Adrenal gland (tissue), 12 donors: Measurements from ENCODE around the gene FIS1. TPM values are rescaled to one million over a fixed set of nuclear protein-coding genes. Genes with fewer than 3 reads are reported as not detected.

Experiments
- DNase-seq, 7 donors: peaks; one replicate each; pipeline ENCODE4 v3.0.0-alpha.2; 2019 to 2020
- H3K27ac ChIP-seq, 5 donors: fragments of 200-600 bp; sonication (generic) in 4 of 5; 1 replicate in 3 of 5; 2 replicates in 2 of 5; pipeline versions ENCODE4 v1.5.1 to v1.8.0; 2016 to 2020; ENCODE audit warnings: mild to moderate bottlenecking in 1 of 5
- H3K27me3 ChIP-seq: fragments of 200-600 bp; 2 replicates; pipeline ENCODE4 v1.8.0; 2021
- H3K36me3 ChIP-seq, 2 donors: fragments of 200-600 bp; replicated peaks in 1 of 2; 1 replicate in 1 of 2; 2 replicates in 1 of 2; pipeline versions ENCODE4 v1.5.1 to v1.8.0; 2018 to 2022
- H3K4me1 ChIP-seq, 2 donors: fragments of 200-600 bp; replicated peaks in 1 of 2; 1 replicate in 1 of 2; 2 replicates in 1 of 2; pipeline versions ENCODE4 v1.5.1 to v1.8.0; 2018 to 2021
- H3K4me3 ChIP-seq, 4 donors: fragments of 200-600 bp; sonication (generic) in 3 of 4; one replicate each; pipeline ENCODE4 v1.5.1; 2016 to 2018
- H3K9me3 ChIP-seq, 3 donors: fragments of 200-600 bp; sonication (generic) in 1 of 3; replicated peaks in 1 of 3; 1 replicate in 2 of 3; 2 replicates in 1 of 3; pipeline versions ENCODE4 v1.5.1 to v1.8.0; 2016 to 2021
- CTCF ChIP-seq, 6 experiments: fragments of 450-650 bp in 4 of 6; fragments of 200-600 bp in 2 of 6; sonication (generic) in 1 of 6; IDR thresholded peaks; 1 replicate in 5 of 6; 2 replicates in 1 of 6; pipeline versions ENCODE4 v1.5.1 to v1.8.0; 2016 to 2021; ENCODE audit warnings: antibody characterized with exemption in 6 of 6, mild to moderate bottlenecking in 2 of 6, moderate library complexity in 1 of 6
- POLR2A ChIP-seq, 2 donors: fragments of 450-650 bp; IDR thresholded peaks; one replicate each; pipeline ENCODE4 v1.6.1; 2017; ENCODE audit warnings: antibody characterized with exemption in 2 of 2, mild to moderate bottlenecking in 2 of 2, moderate library complexity in 1 of 2
- WGBS, 4 donors: extraction: QIAGEN DNeasy Blood & Tissue Kit in 2 of 4; methylation state at CpG; one replicate each; pipeline versions ENCODE4 v1.1.5 to v1.1.7; 2013 to 2017; 5-methylcytosine and 5-hydroxymethylcytosine counted together
- intact Hi-C, 2 donors: fragments of 100-400 bp; cut with DNase I; formaldehyde crosslinking; loops; one replicate each; pipeline versions ENCODE4 v1.14.1 to v1.15.0; 2022 to 2023
- polyA plus RNA-seq, 3 donors: library from polyadenylated mRNA; stranded (reverse); fragments of 200-250 nt in 2 of 3; fragments of 350-450 nt in 1 of 3; fragmentation: Illumina TruSeq in 1 of 3; extraction: RNeasy Lipid Tissue Mini Kit (QIAGEN cat#74804) in 1 of 3; gene quantifications; one replicate each; pipeline ENCODE4 v1.2.3, GENCODE V29; 2013 to 2014
- total RNA-seq, 9 donors: library from RNA; depleted of rRNA in 4 of 9; stranded (reverse); fragments of >200 nt in 4 of 9; fragments of 120-200 nt in 1 of 9; fragmentation: NEBNext Ultra II Directional in 1 of 9; extraction: Animal tissue kit (Norgen Biotek cat#: 25700) in 1 of 9; gene quantifications; one replicate each; pipeline versions ENCODE4 v1.1.0 to v1.2.4, GENCODE V29; 2013 to 2023
- donor health status: healthy with polysubstance abuse.
- donor health status: Bipolar disorder and iron deficiency.
- donor health status: DM: yes; HTN: yes; CAD: no.
- donor health status: DM: no; HTN: no; CAD: no.
- donor health status: DM: no; HTN: no; CAD: no.
- donor health status: DM: yes; HTN: yes; CAD: no.

FIS1 gene
- total and polyA plus RNA-seq, 12 donors: 158 to 439 (median 280) TPM

DNA sequence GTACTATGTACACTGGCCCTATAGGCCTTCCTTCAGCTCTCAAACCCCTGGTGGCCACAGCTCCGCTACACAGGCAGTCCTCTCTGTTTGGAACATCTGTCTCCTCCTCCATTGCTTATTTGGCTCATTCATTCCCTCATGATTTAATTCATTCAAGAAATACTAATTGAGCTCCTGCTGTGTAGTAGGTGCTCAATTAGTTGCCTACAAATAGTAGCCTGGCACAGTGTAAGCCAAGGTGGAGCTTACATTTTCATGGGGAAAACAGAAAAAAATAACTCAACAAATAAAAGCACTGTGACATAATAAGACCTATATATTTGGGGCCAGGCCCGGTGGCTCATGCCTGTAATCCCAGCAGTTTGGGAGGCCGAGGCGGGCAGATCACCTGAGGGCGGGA, 3.4 kb upstream of the FIS1 start:
- H3K36me3 ChIP-seq: no peaks in the 10 kb centered on the region
- no peak overlapping the region for H3K27ac ChIP-seq
- H3K4me3 ChIP-seq: no peak overlapping the region
- WGBS, 4 donors: 94 to 98% (median 95%) methylated on average over 5 of the region's 5 CpGs
- H3K9me3 ChIP-seq: no peaks in the 10 kb centered on the region
- TF ChIP-seq CTCF (IDR thresholded peaks at IDR 0.05): no peak
- TF ChIP-seq POLR2A (IDR thresholded peaks at IDR 0.05): no peak
- intact Hi-C loops: loop anchor here in 1 of 2 donors (5.0 kb wide), 1 partner anchor 36 kb away; no protein-coding TSS in a partner anchor
- no peak for DNase-seq
- no peaks in the 10 kb centered on the region for H3K27me3 ChIP-seq
- peaks cover 19 to 33% of the 10 kb centered on the region in 2 donors for H3K4me1 ChIP-seq

- intact Hi-C loops: loop anchor here in 1 of 2 donors (5.0 kb wide), 1 partner anchor 33 kb away; no protein-coding TSS in a partner anchor
- peaks cover 0 to 6% of the 10 kb centered on the region in 2 donors for H3K36me3 ChIP-seq
These were observed 327 bp upstream of the FIS1 start for GRCh38 chr7:101245147-101245668.

GRCh38 chr7:101243646-101244374, 1.1 kb downstream of the FIS1 start:
- WGBS, 4 donors: 8 to 24% (median 17%) methylated on average over 14 to 28 of the region's 28 CpGs
- intact Hi-C loops: no loop called here
- Histone ChIP-seq H3K9me3 (no peaks in the 10 kb centered on the region), H3K27ac (peak overlapping the region; percentile 81 to 97 (median 94)), H3K4me3 (peak overlapping the region; percentile 79 to 100 (median 88)), H3K27me3 (no peaks in the 10 kb centered on the region), H3K36me3 (peaks cover 0 to 20% of the 10 kb centered on the region in 2 donors), H3K4me1 (peaks cover 25 to 31% of the 10 kb centered on the region in 2 donors)
- TF ChIP-seq CTCF (IDR thresholded peaks at IDR 0.05): peak in 1 of 6 experiments; percentile 91
- TF ChIP-seq POLR2A (IDR thresholded peaks at IDR 0.05): peak in 1 of 2 donors; percentile 36
- DNase-seq: peak in 6 of 7 donors; percentile 31 to 76 (median 54)

More at GRCh38 chr7:101245147-101245668, 327 bp upstream of the FIS1 start:
- WGBS, 4 donors: 21 to 55% (median 27%) methylated on average over 11 to 32 of the region's 32 CpGs
- peaks cover 13 to 21% of the 10 kb centered on the region in 2 donors for H3K4me1 ChIP-seq
- peak overlapping the region; percentile 81 to 97 (median 94) for H3K27ac ChIP-seq
- H3K4me3 ChIP-seq: peak overlapping the region; percentile 79 to 100 (median 88)
- H3K9me3 ChIP-seq: no peaks in the 10 kb centered on the region
- peak in 1 of 7 donors; percentile 12 for DNase-seq
- TF ChIP-seq CTCF (IDR thresholded peaks at IDR 0.05) (no peak), POLR2A (IDR thresholded peaks at IDR 0.05) (no peak)
- no peaks in the 10 kb centered on the region for H3K27me3 ChIP-seq
